Cardiac muscle cell (in vitro differentiated cells and primary cell): Measurements from ENCODE around the gene SLC43A3. TPM values are rescaled to one million over a fixed set of nuclear protein-coding genes. Genes with fewer than 3 reads are reported as not detected.
"Not testable (repeated sequence)": the region's sequence is repeated elsewhere in the genome, so short reads cannot be mapped to it uniquely, and the experiment has no call there.

ENCODE experiments used
- DNase-seq, 2 donors: peaks; one replicate each; pipeline versions ENCODE4 v3.0.0 to v3.0.0-alpha.2; 2010 to 2017; ENCODE audit warnings: low read depth in 1 of 2, low spot score in 1 of 2
- H3K27ac ChIP-seq: fragments of 200-600 bp; sonication (generic); 2 replicates; pipeline ENCODE4 v1.5.1; 2016
- H3K27me3 ChIP-seq: fragments of 200-600 bp; sonication (generic); 2 replicates; pipeline ENCODE4 v1.6.0; 2016; ENCODE audit warnings: control low read depth
- H3K36me3 ChIP-seq: fragments of 200-600 bp; sonication (generic); 2 replicates; pipeline ENCODE4 v1.5.1; 2016; ENCODE audit warnings: control low read depth
- H3K4me1 ChIP-seq: fragments of 200-600 bp; sonication (generic); 2 replicates; pipeline ENCODE4 v1.8.1; 2017; ENCODE audit warnings: low read depth, mild to moderate bottlenecking, mixed run types
- H3K4me3 ChIP-seq: fragments of 200-600 bp; sonication (generic); 2 replicates; pipeline ENCODE4 v1.5.1; 2016; ENCODE audit warnings: mild to moderate bottlenecking
- H3K9me3 ChIP-seq: fragments of 200-600 bp; sonication (generic); 2 replicates; pipeline ENCODE4 v1.5.1; 2017; ENCODE audit warnings: low read depth, mild to moderate bottlenecking, control low read depth
- polyA plus RNA-seq: library from polyadenylated mRNA; unstranded; fragments of >200 nt; fragmentation: Nextera tagmentation; extraction: Ambion mirVana; gene quantifications from 2 replicates; pipeline ENCODE4 v1.2.1, GENCODE V29; 2016
- total RNA-seq: library from RNA; depleted of rRNA; stranded (reverse); fragments of >200 nt; gene quantifications from 2 replicates; pipeline ENCODE4 v1.2.3, GENCODE V29; 2016
- TF ChIP-seq, protein P1 (sequence below): IDR thresholded peaks from 2 replicates; pipeline ENCODE4 v1.5.1; 2012; ENCODE audit warnings: low read depth, mild to moderate bottlenecking, low read length

SLC43A3 gene
- total and polyA plus RNA-seq, 2 experiments from 2014 or later = 1.7 to 6.8 TPM

DNA sequence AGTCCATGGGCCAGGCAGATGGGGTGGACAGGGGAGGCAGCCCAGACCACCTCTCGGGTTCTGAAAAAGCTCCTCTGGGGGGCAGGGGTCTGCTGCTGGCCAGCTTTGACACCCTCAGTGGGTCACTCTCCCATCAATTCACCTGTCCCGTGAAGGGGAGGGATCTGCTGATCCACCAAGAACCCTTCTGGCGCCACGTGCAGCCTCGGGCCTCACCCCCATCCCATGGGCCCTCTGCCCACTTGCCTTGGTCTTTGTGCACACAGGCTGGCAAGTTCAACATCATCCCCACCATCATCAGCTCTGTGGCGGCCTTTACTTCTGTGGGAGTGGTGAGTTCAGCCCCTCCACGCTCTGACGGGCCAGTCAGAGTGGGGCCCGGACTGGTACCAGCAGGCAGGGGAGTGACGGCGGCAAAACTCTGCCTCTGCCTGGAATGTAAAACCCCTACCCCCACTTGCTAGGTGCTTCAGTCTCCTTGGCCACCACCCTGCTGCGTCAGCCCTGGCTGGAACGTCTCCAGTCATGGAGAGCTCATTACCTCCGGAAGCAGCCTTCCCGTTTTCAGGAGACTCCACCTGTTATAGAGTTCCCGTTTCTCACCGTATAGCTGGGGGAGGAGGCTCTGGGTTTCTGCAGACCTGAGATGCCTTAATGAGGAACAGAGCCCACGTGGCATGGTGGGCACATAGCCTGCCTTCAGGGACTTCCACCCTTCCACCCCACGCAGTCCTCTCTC, 58.6 kb downstream of the SLC43A3 start:
- Histone ChIP-seq H3K27me3 (no peaks in the 10 kb centered on the region), H3K36me3 (no peaks in the 10 kb centered on the region), H3K4me1 (no peaks in the 10 kb centered on the region), H3K27ac (no peak overlapping the region), H3K9me3 (no peaks in the 10 kb centered on the region), H3K4me3 (no peak overlapping the region)
- no peak for DNase-seq
- TF ChIP-seq, protein P1, sequence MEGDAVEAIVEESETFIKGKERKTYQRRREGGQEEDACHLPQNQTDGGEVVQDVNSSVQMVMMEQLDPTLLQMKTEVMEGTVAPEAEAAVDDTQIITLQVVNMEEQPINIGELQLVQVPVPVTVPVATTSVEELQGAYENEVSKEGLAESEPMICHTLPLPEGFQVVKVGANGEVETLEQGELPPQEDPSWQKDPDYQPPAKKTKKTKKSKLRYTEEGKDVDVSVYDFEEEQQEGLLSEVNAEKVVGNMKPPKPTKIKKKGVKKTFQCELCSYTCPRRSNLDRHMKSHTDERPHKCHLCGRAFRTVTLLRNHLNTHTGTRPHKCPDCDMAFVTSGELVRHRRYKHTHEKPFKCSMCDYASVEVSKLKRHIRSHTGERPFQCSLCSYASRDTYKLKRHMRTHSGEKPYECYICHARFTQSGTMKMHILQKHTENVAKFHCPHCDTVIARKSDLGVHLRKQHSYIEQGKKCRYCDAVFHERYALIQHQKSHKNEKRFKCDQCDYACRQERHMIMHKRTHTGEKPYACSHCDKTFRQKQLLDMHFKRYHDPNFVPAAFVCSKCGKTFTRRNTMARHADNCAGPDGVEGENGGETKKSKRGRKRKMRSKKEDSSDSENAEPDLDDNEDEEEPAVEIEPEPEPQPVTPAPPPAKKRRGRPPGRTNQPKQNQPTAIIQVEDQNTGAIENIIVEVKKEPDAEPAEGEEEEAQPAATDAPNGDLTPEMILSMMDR = no peak

DNA sequence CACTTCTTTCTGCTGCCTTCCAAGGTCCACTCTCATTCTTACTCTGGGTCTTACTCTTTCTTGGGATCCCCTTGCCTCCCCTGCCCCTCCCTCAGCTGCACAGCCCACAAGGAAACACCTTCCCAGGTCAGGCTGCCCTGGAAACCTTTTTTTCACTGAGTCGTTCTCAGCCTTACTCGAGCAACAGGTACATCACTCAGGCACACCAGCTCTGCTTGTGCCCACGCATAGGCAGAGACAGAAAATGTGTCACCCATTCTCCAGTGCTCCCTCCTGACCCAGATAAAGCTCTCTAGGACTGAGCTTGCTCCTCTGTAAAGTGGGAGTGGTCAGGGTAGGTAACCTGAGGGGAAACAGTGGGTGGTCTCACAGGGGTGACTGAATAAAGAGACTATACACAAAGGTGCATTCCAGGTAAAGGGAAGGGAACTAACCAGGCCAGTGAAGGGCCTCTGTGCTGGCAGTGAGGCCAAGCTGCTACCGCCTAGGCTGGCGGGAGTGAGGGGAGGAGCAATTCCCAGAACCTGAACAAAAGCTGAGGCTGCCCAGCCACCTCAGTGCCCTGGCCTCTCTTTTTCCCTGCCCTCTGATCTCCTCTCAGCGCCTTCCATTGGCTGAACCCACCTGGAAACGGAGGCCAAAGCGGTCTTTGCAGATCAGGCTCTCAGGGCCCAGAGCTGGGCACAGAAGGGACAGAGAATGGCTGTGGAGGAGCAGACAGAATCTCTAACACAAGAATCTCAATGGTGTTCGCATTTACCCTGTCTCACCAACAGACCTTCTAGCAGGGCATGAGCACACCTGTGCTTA, 61.9 kb downstream of the SLC43A3 start:
- H3K27ac ChIP-seq = no peak overlapping the region
- no peak overlapping the region for H3K4me3 ChIP-seq
- H3K27me3 ChIP-seq = no peaks in the 10 kb centered on the region
- H3K9me3 ChIP-seq = no peaks in the 10 kb centered on the region
- TF ChIP-seq, protein P1 = no peak
- no peaks in the 10 kb centered on the region for H3K4me1 ChIP-seq
- H3K36me3 ChIP-seq = no peaks in the 10 kb centered on the region
- DNase-seq = no peak

DNA sequence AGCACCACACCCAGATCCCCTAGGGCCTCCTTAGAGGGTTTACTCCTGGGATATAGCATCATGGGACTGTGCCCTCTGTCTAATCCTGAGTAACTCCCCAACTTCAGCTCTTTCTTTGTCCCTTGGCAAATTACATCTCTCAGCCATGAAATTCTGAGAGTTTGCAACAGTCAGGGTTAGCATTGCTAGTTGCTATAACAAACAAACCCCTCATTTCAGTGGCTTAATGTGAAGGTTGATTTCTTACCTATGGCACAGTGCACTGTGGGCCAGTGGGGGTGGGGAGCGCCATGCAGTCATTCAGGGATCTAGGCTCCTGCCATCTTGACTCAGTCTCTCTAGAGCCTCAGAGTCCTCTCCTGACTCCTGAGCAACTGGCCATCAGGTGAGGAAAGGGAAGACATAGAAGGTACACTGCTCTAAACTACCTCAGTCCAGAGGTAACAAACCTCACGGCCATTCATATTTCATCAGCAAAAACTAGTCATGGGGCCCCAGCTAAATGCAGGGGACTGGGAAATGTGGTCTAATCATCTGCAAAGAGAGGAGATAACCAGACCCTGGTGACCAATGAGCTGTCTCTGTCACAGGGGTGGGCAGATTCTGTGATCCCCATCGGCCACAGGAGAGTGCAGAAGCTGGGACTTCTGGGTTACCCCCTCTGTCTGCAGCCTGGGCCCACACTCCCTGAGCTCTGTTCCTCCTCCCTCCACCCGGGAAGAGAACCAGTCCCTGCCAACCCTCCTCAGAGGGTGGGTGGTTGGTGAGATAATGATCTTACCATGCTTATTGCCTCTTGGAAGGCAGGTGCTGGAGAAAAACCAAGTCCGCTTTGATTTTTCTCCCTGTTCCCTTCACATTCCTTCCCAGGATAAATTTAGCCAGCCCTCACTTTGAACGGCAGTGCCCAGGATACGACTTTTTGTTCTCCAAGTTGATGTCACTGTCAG, 63.5 kb downstream of the SLC43A3 start:
- DNase-seq = no peak
- Histone ChIP-seq H3K27me3 (no peaks in the 10 kb centered on the region), H3K9me3 (no peaks in the 10 kb centered on the region), H3K4me3 (no peak overlapping the region), H3K27ac (no peak overlapping the region), H3K36me3 (no peaks in the 10 kb centered on the region), H3K4me1 (no peaks in the 10 kb centered on the region)
- TF ChIP-seq, protein P1 = no peak

DNA sequence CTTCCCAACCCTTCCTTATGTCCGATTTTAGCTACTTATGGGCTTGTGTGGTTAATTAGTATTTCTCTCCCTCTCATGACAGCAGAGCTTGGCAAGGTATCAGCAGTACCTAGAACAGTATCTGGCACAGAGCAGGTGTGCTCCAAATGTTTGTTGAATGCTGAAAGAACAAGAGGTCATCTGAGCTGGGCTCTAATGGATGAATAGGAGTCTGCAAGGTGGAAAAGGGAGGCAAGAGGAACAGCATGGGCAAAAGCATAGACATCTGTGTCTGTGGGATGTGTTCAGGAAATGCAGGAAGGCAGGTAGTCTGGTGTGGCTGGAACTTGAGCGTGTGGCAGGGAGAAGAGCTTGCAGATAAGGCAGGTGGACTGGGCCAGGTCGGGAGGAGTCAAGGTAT, 65.0 kb downstream of the SLC43A3 start:
- H3K36me3 ChIP-seq = no peaks in the 10 kb centered on the region
- no peaks in the 10 kb centered on the region for H3K27me3 ChIP-seq
- no peak for DNase-seq
- no peak overlapping the region for H3K4me3 ChIP-seq
- TF ChIP-seq, protein P1 = no peak
- no peak overlapping the region for H3K27ac ChIP-seq
- no peaks in the 10 kb centered on the region for H3K4me1 ChIP-seq
- no peaks in the 10 kb centered on the region for H3K9me3 ChIP-seq

DNA sequence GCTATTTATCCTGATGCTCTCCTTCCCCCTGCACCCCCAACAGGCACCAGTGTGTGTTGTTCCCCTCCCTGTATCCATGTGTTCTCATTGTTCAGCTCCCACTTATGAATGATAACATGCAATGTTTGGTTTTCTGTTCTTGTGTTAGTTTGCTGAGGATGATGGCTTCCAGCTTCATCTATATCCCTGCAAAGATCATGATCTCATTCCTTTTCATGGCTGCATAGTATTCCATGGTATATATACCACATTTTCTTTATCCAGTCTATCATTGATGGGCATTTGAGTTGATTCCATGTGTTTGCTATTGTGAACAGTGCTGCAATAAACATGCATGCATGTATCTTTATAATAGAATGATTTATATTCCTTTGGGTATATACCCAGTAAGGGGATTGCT, 65.5 kb downstream of the SLC43A3 start:
- DNase-seq, H3K36me3 ChIP-seq, H3K4me3 ChIP-seq, H3K27ac ChIP-seq, H3K27me3 ChIP-seq, H3K4me1 ChIP-seq, H3K9me3 ChIP-seq: not testable (repeated sequence)
